HG02938 (cell line): ENCODE data around the gene ADGRG4.
"Not testable (repeated sequence)": the region's sequence is repeated elsewhere in the genome, so short reads cannot be mapped to it uniquely, and the experiment has no call there.

Experiments used
- ATAC-seq: cut with Tn5 transposase; IDR thresholded peaks from one replicate; pipeline ENCODE4 v1.9.1; 2021; ENCODE audit warnings: mild to moderate bottlenecking, moderate library complexity; ENCODE audit not compliant: unreplicated experiment

Gene ADGRG4

DNA sequence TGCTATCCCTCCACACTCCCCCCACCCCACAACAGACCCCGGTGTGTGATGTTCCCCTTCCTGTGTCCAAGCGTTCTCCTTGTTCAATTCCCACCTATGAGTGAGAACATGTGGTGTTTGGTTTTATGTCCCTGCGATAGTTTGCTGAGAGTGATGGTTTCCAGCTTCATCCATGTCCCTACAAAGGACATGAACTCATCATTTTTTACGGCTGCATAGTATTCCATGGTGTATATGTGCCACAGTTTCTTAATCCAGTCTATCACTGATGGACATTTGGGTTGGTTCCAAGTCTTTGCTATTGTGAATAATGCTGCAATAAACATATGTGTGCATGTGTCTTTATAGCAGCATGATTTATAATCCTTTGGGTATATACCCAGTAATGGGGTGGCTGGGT lies at the start of gene ADGRG4:
Gene ADGRG4, plus strand, starts transcription at position 243 of the 400 bp plus-strand sequence. CDS start 7,815 bp downstream, outside the sequence.
- ATAC-seq = not testable (repeated sequence)

GRCh38 chrX:136251041-136251991 lies 49.4 kb upstream of the ADGRG4 start, which contains the start of gene MAP7D3:
MAP7D3 (minus strand) TSS chrX:136251400; CDS start chrX:136251358, 42 bp downstream.
- ATAC-seq = peak; percentile 73

DNA sequence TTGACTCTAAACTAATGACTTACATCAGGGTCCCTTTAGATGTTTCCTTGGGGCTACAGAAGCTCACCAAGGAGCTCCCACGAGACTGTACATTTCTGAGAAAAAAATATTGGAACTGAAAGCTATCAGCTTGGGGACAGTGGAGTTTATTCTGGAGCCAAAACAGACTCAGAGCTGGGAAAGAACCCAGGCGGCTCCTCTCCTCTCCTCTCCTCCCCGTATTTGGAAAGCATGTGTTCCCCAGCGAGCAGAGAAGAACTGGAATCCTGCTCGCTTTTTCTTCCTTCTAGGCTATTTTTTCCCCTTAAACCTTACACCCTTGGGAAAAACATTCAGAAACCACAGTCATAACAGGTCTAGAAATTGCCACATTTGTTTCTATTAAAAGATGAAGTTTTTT lies 45.2 kb upstream of the ADGRG4 start:
- ATAC-seq = no peak

DNA sequence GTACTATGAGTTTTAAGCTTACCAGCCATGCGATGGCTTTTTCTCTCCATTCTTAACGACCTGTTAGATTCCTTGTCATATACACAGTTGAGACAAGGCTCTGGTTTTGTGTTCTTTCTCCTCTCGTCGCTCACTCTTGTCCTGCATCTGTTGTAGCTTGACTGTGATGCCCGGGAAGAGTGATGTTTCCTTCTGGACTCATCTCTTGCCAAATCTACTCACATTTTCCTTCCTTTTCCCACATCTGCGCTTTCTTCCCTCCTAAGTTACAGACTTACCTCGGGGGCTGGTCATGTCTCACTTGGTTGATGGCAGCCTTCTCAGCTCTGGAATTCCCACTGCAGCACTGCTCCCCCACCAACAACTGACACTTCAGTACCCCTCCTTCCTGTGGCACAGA lies 44.7 kb upstream of the ADGRG4 start:
- no peak for ATAC-seq

DNA sequence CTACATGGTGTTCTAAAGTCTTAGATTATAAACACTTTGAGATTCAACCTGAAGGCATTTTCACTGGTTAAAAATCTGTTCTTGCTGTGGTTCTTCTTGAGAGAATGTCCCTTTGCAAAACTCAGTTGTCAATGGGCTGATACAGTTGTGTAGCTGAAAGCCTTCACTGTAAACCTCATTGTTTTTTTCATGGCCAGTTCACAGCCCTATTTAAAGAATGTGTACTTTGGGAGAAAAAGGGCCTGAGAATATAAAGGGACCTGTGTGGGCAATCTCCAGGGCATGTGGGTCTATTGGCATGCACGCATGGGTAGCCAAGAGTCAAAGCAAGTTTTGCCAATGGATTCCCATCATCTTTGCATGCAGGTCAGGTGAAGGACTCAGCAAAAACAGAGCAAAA lies 41.8 kb upstream of the ADGRG4 start:
- ATAC-seq = no peak

GRCh38 chrX:136259543-136259942 lies 41.2 kb upstream of the ADGRG4 start:
- no peak for ATAC-seq

GRCh38 chrX:136260776-136261175 lies 40.0 kb upstream of the ADGRG4 start:
- ATAC-seq = no peak

DNA sequence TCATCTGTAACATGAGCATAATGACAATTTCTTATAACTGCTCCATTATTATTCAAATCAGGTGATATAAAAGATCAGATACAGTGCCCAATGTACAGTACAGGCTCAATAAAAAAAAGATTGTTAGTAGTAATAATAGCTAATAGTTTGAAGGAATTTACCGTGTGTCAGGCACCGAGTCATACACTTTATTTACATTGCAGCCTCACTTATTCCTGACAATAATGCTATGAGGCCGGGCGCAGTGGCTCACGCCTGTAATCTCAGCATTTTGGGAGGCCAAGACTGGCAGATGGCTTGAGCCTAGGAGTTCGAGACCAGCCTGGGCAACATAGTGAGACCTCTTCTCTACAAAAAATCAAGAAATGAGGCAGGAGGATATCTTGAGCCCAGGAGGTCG lies 39.4 kb upstream of the ADGRG4 start:
- ATAC-seq = no peak

GRCh38 chrX:136262243-136262642 lies 38.5 kb upstream of the ADGRG4 start:
- no peak for ATAC-seq

DNA sequence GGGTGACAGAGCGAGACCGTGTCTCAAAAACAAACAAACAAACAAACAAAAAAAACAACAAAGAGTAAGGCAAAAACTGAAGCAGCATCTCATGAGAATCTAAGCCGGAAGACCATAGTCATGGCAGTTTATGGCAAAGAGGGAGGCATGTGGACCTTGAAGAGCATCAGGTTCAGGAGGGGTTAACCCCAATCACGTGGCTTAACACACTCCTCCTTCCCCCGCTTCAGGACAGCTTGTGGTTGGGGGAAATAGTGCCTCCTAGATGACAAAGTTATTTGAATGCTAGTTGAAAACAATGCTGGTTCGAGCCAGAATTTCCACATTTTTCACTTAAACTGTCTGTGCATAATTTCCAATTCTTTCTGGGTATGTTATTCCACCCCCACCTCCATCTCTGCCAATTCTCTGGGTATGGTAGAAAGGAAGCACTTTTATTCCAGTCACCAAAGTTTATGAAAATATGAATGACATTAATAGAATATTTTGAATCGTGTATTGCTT lies 37.9 kb upstream of the ADGRG4 start:
- ATAC-seq = no peak

- no peak for ATAC-seq
These were observed 33.9 kb upstream of the ADGRG4 start for GRCh38 chrX:136266828-136267227.

DNA sequence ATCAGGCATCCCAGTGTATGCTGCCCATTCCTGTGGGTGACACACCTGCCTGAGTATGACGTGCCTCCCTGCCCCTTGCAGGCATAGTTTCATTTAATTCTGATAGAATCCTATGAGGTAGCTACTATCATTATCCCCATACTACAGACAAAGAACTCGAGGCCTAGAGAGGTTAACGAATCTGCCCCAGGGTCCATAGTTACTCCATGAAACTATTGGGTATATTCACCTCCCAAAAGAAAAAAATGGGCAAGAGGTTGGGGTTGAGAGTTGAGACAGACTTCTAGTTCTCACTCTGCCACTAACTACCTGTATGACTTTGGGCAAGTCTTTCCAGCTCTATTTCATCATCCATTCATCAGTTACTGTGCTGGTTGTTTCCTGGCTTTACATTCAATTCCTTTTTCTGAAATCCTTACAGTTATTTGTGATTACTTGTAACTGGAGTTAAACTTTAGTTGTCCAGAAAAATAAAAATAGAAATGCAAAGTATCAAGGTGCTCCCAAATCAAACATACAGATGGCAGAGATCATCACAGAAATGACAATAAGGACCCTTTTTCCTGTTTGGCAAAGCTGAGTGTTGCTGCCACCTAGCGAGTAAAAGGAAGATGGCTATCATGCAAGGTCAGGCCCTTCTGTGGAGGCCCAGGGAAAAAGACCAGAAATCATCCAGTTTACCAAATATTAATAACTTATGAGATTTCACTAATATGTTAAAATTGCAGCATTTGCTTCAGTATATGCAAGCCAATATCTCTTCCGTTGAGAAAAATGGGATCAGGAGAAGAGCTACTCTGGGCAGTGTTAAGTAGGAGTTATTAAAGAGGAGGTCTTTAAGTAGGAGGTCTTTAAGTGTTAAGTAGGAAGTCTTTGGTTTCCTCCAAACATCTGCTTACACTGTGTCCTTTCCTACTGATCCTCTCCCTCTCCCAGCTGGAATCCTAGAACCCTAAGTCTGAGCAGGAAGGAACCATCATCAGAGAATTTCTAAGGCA lies 32.4 kb upstream of the ADGRG4 start:
- ATAC-seq = no peak

DNA sequence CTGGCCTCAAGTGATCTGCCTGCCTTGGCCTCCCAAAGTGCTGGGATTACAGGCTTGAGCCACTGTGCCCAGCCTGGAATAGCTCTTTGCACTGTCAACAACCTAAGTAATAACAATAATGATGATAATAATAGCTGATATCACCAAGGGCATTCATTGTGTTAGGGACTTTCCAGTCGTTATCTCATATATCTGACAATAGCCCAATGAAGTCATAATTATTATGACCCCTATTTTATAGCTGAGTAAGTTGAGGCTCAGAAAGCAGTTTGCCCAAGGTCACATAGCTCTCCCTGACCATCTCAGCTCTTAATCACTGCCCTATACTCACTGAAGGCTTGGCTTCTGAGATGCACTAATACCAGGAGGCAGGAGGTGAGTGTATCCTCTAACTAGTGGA lies 30.8 kb upstream of the ADGRG4 start:
- ATAC-seq = no peak

DNA sequence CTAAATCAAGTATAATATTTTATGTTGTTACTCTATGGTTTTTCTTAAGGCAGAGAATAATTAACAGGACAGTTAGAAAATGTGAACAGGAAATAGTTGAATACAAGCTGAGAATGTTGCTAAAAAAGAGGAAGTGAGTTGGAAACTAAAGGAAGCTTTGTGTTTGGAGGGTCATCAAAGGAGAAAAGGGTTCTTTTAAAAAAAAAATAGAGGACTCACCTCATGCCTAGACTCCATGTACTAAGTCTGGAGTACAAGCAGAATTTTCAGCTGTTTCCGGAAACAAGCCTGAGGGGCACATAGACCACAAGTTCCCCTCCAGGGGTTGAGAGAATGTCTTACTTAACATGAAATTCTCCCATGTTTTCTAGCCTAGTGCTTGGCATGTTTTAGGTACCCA lies 29.5 kb upstream of the ADGRG4 start:
- ATAC-seq = peak; percentile 54

- ATAC-seq = no peak
These were observed 28.4 kb upstream of the ADGRG4 start for GRCh38 chrX:136272325-136272724.

GRCh38 chrX:136273986-136274385 lies 26.8 kb upstream of the ADGRG4 start:
- no peak for ATAC-seq

- ATAC-seq = no peak
These were observed 25.2 kb upstream of the ADGRG4 start for GRCh38 chrX:136275553-136275952.

- ATAC-seq = not testable (repeated sequence)
These were observed 14.4 kb upstream of the ADGRG4 start for GRCh38 chrX:136286375-136286774.

GRCh38 chrX:136291824-136292223 lies 8.9 kb upstream of the ADGRG4 start:
- no peak for ATAC-seq

- ATAC-seq = no peak
These were observed 8.1 kb upstream of the ADGRG4 start for GRCh38 chrX:136292656-136293055.

DNA sequence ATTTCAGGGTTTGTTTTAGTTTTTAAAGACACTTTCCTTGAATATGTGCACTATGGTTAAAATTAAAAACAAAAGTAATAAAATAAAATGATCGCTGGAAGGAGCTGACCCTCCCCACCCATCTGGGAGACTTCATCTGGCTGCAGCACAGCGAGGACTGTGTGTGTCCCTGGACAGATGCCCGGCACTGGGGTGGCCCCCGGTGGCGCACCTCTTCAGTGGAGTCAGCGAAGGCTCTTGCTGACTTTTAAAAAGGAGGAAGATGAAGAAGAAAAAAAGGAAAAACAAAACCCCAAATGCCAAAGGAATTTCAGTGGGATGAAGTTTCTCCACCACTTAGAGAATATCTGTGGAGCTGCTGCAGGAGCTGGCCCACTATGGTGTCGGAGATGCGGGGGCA lies 5.4 kb upstream of the ADGRG4 start:
- no peak for ATAC-seq
